Testis (tissue), 2 donors: ENCODE measurements around the gene MTURN.

Experiments used
- POLR2A ChIP-seq: fragments of 450-650 bp; IDR thresholded peaks from one replicate; pipeline ENCODE4 v1.6.1; 2017; ENCODE audit warnings: antibody characterized with exemption, mild to moderate bottlenecking, moderate library complexity
- TF ChIP-seq, protein P1 (sequence below), 3 experiments: fragments of 450-650 bp in 2 of 3; fragments of 200-600 bp in 1 of 3; sonication (generic) in 1 of 3; IDR thresholded peaks; one replicate each; pipeline ENCODE4 v1.5.1; 2016 to 2019; ENCODE audit warnings: antibody characterized with exemption in 3 of 3, mild to moderate bottlenecking in 2 of 3, moderate library complexity in 1 of 3

DNA sequence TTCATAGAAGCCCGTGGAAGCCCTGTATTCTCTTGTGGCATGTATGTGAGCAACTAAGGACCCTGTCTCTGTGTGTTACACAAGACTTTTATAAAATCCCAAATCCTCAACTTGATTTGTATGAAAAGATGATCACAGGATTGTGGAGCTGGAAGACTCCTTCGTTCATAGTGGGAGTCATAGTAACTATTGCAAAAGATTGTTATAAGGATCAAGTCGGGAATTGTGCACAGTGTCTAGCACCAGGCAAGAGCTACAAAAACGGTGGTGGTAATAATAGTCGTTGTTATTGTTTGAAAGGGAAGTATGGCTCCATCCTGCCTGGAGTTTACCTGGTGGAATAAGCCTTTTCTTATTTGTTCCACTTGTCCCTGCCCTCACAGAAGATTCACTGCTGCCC is 42.8 kb upstream of the MTURN start:
- no peak for TF ChIP-seq POLR2A
- TF ChIP-seq, protein P1, sequence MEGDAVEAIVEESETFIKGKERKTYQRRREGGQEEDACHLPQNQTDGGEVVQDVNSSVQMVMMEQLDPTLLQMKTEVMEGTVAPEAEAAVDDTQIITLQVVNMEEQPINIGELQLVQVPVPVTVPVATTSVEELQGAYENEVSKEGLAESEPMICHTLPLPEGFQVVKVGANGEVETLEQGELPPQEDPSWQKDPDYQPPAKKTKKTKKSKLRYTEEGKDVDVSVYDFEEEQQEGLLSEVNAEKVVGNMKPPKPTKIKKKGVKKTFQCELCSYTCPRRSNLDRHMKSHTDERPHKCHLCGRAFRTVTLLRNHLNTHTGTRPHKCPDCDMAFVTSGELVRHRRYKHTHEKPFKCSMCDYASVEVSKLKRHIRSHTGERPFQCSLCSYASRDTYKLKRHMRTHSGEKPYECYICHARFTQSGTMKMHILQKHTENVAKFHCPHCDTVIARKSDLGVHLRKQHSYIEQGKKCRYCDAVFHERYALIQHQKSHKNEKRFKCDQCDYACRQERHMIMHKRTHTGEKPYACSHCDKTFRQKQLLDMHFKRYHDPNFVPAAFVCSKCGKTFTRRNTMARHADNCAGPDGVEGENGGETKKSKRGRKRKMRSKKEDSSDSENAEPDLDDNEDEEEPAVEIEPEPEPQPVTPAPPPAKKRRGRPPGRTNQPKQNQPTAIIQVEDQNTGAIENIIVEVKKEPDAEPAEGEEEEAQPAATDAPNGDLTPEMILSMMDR (IDR thresholded peaks at IDR 0.05) = no peak
